HepG2 (cell line): ENCODE results near the gene GPR62. TPM values are rescaled to one million over a fixed set of nuclear protein-coding genes. Genes with fewer than 3 reads are reported as not detected.

Experiments
- AHDC1 ChIP-seq: sonication (generic); formaldehyde crosslinking; IDR thresholded peaks from 2 replicates; pipeline ENCODE4 v1.5.1; 2020; ENCODE audit warnings: mild to moderate bottlenecking, missing genetic modification reagents, borderline replicate concordance
- ZBTB1 ChIP-seq: sonication (generic); formaldehyde crosslinking; IDR thresholded peaks from 2 replicates; pipeline ENCODE4 v1.4.0; 2020; ENCODE audit warnings: missing genetic modification reagents, borderline replicate concordance
- ZBTB26 ChIP-seq: IDR thresholded peaks from 2 replicates; pipeline ENCODE4 v1.6.1; 2016; ENCODE audit warnings: missing compliant biosample characterization, missing genetic modification reagents, borderline replicate concordance
- ZNF326 ChIP-seq: sonication (generic); formaldehyde crosslinking; IDR thresholded peaks from 2 replicates; pipeline ENCODE4 v1.4.0; 2020; ENCODE audit warnings: missing genetic modification reagents, borderline replicate concordance
- ZNF597 ChIP-seq: sonication (generic); formaldehyde crosslinking; IDR thresholded peaks from 2 replicates; pipeline ENCODE4 v1.5.0; 2020; ENCODE audit warnings: missing genetic modification reagents
- ZNF646 ChIP-seq: sonication (generic); formaldehyde crosslinking; IDR thresholded peaks from 2 replicates; pipeline ENCODE4 v1.9.0; 2021; ENCODE audit warnings: mild to moderate bottlenecking, missing genetic modification reagents
- ZNF687 ChIP-seq: sonication (generic); formaldehyde crosslinking; IDR thresholded peaks from 2 replicates; pipeline ENCODE4 v1.5.1; 2020; ENCODE audit warnings: mild to moderate bottlenecking, missing genetic modification reagents, moderate library complexity
- polyA plus RNA-seq, 8 experiments: library from polyadenylated mRNA; depleted of rRNA in 3 of 8; stranded (reverse) in 7 of 8; unstranded in 1 of 8; fragments of >200 nt; fragmentation: Illumina TruSeq in 4 of 8; extraction: Trizol in 4 of 8; gene quantifications; 2 replicates each; pipeline versions ENCODE4 v1.2.1 to v1.2.3, GENCODE V29; 2011 to 2016; ENCODE audit warnings: low read depth in 4 of 8, missing spikeins in 1 of 8, mixed read lengths in 1 of 8; ENCODE audit not compliant: insufficient read depth in 1 of 8
- total RNA-seq, 5 experiments: library from RNA; depleted of rRNA; stranded (reverse); fragments of >200 nt; fragmentation: Illumina TruSeq; extraction: Trizol; gene quantifications; 2 replicates each; pipeline ENCODE4 v1.2.3, GENCODE V29; 2016; ENCODE audit warnings: low read depth in 1 of 5

Gene GPR62
- total and polyA plus RNA-seq, 2 of the 13 experiments (the other 11 are each of a cell fraction or from before 2014, with no cell fraction given) = not detected

GRCh38 chr3:51986010-51986947 lies 31.1 kb downstream of the GPR62 start (continued):
- TF ChIP-seq ZNF326 (CRISPR knock-in tag) (no peak), ZNF646 (CRISPR knock-in tag) (no peak), ZNF687 (CRISPR knock-in tag) (peak; percentile 50; the same call in 1 of the 2 replicates), ZBTB1 (no peak), AHDC1 (CRISPR knock-in tag) (no peak), ZNF597 (CRISPR knock-in tag) (no peak), ZBTB26 (CRISPR knock-in tag) (no peak)
